Endothelial cell of umbilical vein (primary cell): ENCODE results near the gene MACROH2A1. TPM values are rescaled to one million over a fixed set of nuclear protein-coding genes. Genes with fewer than 3 reads are reported as not detected.

Experiments
- BruUV-seq: library from RNA; stranded (reverse); fragments of 400-500 nt; replicated peaks from 2 replicates; lab custom pipeline; 2021; lab: Mats Ljungman, UMichigan
- CTCF ChIA-PET: fragments of 300-600, 350-600 bp; sonication (Branson Sonifier 250); formaldehyde crosslinking; loops from one replicate; lab custom pipeline; 2021; ENCODE audit warnings: antibody characterized with exemption, inconsistent platforms; lab: Charles Lee
- POLR2A ChIA-PET: fragments of 300-600, 350-600 bp; sonication (Branson Sonifier 250); formaldehyde crosslinking; loops from one replicate; lab custom pipeline; 2021; ENCODE audit warnings: antibody characterized with exemption, inconsistent platforms; lab: Charles Lee
- DNase-seq: peaks from one replicate; pipeline ENCODE4 v3.0.0-alpha.2; 2011; ENCODE audit warnings: low read depth, low spot score
- FAIRE-seq: peaks from 2 replicates; lab custom pipeline; 2011; peaks lifted over from hg19 to GRCh38; lab: Jason Lieb, UNC
- H2AFZ ChIP-seq: 2 replicates; pipeline ENCODE4 v1.6.0; 2012; ENCODE audit warnings: low read depth, low read length, control low read depth, inconsistent platforms
- H3K27ac ChIP-seq: 2 replicates; pipeline ENCODE4 v1.5.1; 2011; ENCODE audit warnings: low read depth, mild to moderate bottlenecking, control low read depth, low read length, moderate library complexity; ENCODE audit not compliant: insufficient read depth
- H3K27me3 ChIP-seq, 2 experiments: 2 replicates each; pipeline versions ENCODE4 v1.6.0 to v1.6.1; 2011; ENCODE audit warnings: low read length in 2 of 2, mixed read lengths in 1 of 2; ENCODE audit not compliant: control insufficient read depth in 2 of 2, insufficient read depth in 2 of 2
- H3K36me3 ChIP-seq, 2 experiments: 2 replicates in 1 of 2; 3 replicates in 1 of 2; pipeline ENCODE4 v1.5.1; 2011; ENCODE audit warnings: low read length in 2 of 2, mild to moderate bottlenecking in 1 of 2, moderate library complexity in 1 of 2; ENCODE audit not compliant: control insufficient read depth in 2 of 2, insufficient read depth in 2 of 2; ENCODE audit errors: extremely low read depth in 1 of 2
- H3K4me1 ChIP-seq: 3 replicates; pipeline ENCODE4 v1.5.1; 2011; ENCODE audit warnings: mild to moderate bottlenecking, low read length; ENCODE audit not compliant: control insufficient read depth, insufficient read depth; ENCODE audit errors: extremely low read depth
- H3K4me2 ChIP-seq: 2 replicates; pipeline ENCODE4 v1.6.1; 2011; ENCODE audit warnings: low read length, control low read depth, mixed read lengths; ENCODE audit not compliant: insufficient read depth
- H3K4me3 ChIP-seq, 3 experiments: fragments of 200-600 bp in 1 of 3; sonication (generic), shearing (Covaris generic) in 1 of 3; replicated peaks in 1 of 3; 2 replicates each; pipeline ENCODE4 v1.5.1; 2011 to 2016; ENCODE audit warnings: control low read depth in 3 of 3, low read length in 3 of 3, mild to moderate bottlenecking in 2 of 3, inconsistent platforms in 1 of 3, low read depth in 1 of 3, moderate library complexity in 1 of 3; ENCODE audit not compliant: insufficient read depth in 1 of 3
- H3K79me2 ChIP-seq: 2 replicates; pipeline ENCODE4 v1.6.0; 2012; ENCODE audit warnings: low read length, inconsistent platforms; ENCODE audit not compliant: control insufficient read depth, insufficient read depth
- H3K9ac ChIP-seq: replicated peaks from 2 replicates; pipeline ENCODE3; 2011; ENCODE audit warnings: low read length, control low read depth; ENCODE audit not compliant: insufficient read depth; ENCODE audit errors: extremely low read depth
- H3K9me1 ChIP-seq: replicated peaks from 3 replicates; pipeline ENCODE4 v1.6.0; 2011; ENCODE audit warnings: mild to moderate bottlenecking, low read length; ENCODE audit not compliant: control insufficient read depth, insufficient read depth; ENCODE audit errors: extremely low read depth
- H3K9me3 ChIP-seq: replicated peaks from 2 replicates; pipeline ENCODE4 v1.5.1; 2012; ENCODE audit warnings: low read length, inconsistent platforms; ENCODE audit not compliant: control insufficient read depth, insufficient read depth
- H4K20me1 ChIP-seq: replicated peaks from 2 replicates; pipeline ENCODE3; 2011; ENCODE audit warnings: mild to moderate bottlenecking, low read length; ENCODE audit not compliant: control insufficient read depth, insufficient read depth; ENCODE audit errors: extremely low read depth
- EZH2 ChIP-seq: IDR thresholded peaks from 2 replicates; pipeline ENCODE4 v1.6.1; 2012; ENCODE audit warnings: borderline replicate concordance, low read depth, mild to moderate bottlenecking, moderate library complexity, low read length, inconsistent platforms; ENCODE audit not compliant: severe bottlenecking
- FOS ChIP-seq: IDR thresholded peaks from 2 replicates; pipeline ENCODE4 v1.6.1; 2011; ENCODE audit warnings: mild to moderate bottlenecking, low read length, moderate library complexity, borderline replicate concordance; ENCODE audit not compliant: insufficient read depth
- GATA2 ChIP-seq: IDR thresholded peaks from 2 replicates; pipeline ENCODE4 v1.7.0; 2011; ENCODE audit warnings: low read depth, mild to moderate bottlenecking, moderate library complexity, mixed read lengths, low read length; ENCODE audit not compliant: insufficient read length, insufficient read depth
- JUN ChIP-seq: IDR thresholded peaks from 2 replicates; pipeline ENCODE4 v1.6.1; 2011; ENCODE audit warnings: borderline replicate concordance, low read depth; ENCODE audit not compliant: insufficient read length, insufficient read depth
- MYC ChIP-seq: IDR thresholded peaks from one replicate; pipeline ENCODE4 v1.6.1; 2011; ENCODE audit warnings: mild to moderate bottlenecking, low read depth, low read length
- POLR2A ChIP-seq: IDR thresholded peaks from 2 replicates; pipeline ENCODE4 v1.6.1; 2012; ENCODE audit warnings: low read depth, mild to moderate bottlenecking, control low read depth, low read length
- POLR2AphosphoS5 ChIP-seq: IDR thresholded peaks from 2 replicates; pipeline ENCODE4 v1.6.1; 2012; ENCODE audit warnings: low read depth, mild to moderate bottlenecking, control low read depth, low read length, moderate library complexity; ENCODE audit not compliant: insufficient read depth
- dilution Hi-C: fragments of 300-500 bp; cut with MboI; formaldehyde crosslinking; loops from one replicate; pipeline ENCODE4 v1.15.0; 2019; ENCODE audit warnings: low sequenced_read_pairs; ENCODE audit not compliant: extremely low pct_ligation_motif_present
- intact Hi-C: fragments of 100-400 bp; cut with micrococcal nuclease; formaldehyde crosslinking; loops from one replicate; pipeline ENCODE4 v1.10.0; 2022
- polyA plus RNA-seq, 4 experiments: library from polyadenylated mRNA; depleted of rRNA in 3 of 4; stranded (reverse) in 3 of 4; unstranded in 1 of 4; fragments of >200 nt; gene quantifications; 2 replicates each; pipeline versions ENCODE4 v1.2.1 to v1.2.3, GENCODE V29; 2011 to 2012; ENCODE audit warnings: missing spikeins in 1 of 4
- total RNA-seq: library from RNA; stranded (reverse); gene quantifications from 2 replicates; pipeline ENCODE4 v1.2.3, GENCODE V29; 2021
- TF ChIP-seq, protein P1 (sequence below): IDR thresholded peaks from 2 replicates; pipeline ENCODE4 v1.6.1; 2011; ENCODE audit not compliant: insufficient read depth, insufficient read length
- TF ChIP-seq, protein P2 (sequence below), 2 donors: IDR thresholded peaks; 1 replicate in 1 of 2; 2 replicates in 1 of 2; pipeline ENCODE4 v1.5.1; 2011; ENCODE audit warnings: low read length in 2 of 2, mild to moderate bottlenecking in 2 of 2, moderate library complexity in 2 of 2, control low read depth in 1 of 2, inconsistent platforms in 1 of 2, low read depth in 1 of 2; ENCODE audit not compliant: insufficient read depth in 1 of 2; ENCODE audit errors: extremely low read depth in 1 of 2

The MACROH2A1 gene
- total and polyA plus RNA-seq, 2 donors (not counting 3 experiments of a cell fraction or from before 2014, with no cell fraction given) = 89.3 to 147 TPM

DNA sequence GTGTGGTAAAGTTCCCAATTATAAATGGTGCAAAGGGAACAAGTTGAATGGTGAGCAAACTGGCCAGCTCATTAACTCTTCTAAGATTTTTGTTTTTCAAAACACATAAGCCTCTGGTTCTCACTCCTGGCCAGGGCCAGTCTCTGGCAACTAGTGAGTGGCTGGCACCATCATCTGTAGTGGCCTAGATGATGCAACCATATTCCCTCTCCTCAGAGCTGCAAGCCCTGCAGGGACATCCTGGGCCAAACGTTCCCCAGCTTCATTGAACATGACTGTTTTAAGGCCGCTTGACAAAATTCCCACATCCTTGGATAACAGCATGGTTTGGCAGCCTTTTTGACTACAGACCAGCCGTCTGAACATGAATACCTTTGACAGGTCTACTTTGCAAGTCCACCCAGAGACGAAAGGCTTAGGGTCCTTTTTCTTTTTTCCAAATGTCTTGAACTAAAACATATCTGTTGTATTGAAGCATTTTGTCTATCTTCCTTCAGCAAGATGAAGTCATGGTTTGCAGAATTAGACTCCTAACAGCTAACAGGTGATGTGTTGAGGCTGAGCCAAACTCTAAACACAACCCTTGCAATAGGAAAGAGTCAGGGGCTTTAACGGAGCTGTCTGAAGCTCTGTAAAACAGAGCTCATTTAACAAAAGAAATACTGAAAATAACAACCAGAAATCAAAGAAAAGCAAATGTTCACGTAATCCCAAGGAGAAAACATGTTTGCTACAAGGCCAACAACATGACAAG lies 23.8 kb downstream of the MACROH2A1 start:
- H3K27ac ChIP-seq = no peak overlapping the region
- ChIA-PET POLR2A (no interaction called here), CTCF (interaction anchor here (0.7 to 4.7 kb wide), 4 partner anchors 8 to 82 kb away, joined by 3 to 33 read pairs (median 3); no protein-coding TSS in a partner anchor)
- H3K4me3 ChIP-seq = no peak overlapping the region
- peaks cover 14% of the 10 kb centered on the region for H3K79me2 ChIP-seq
- H3K4me1 ChIP-seq = peaks cover 21% of the 10 kb centered on the region
- FAIRE-seq (no peak), DNase-seq (no peak)
- H3K9ac ChIP-seq = no peak overlapping the region
- dilution Hi-C loops = no loop called here
- peaks cover 6% of the 10 kb centered on the region for H4K20me1 ChIP-seq
- H3K9me3 ChIP-seq = no peaks in the 10 kb centered on the region
- no peak overlapping the region for H3K4me2 ChIP-seq
- no TSS peak for BruUV-seq
- no peaks in the 10 kb centered on the region for H3K27me3 ChIP-seq
- H2AFZ ChIP-seq = no peak overlapping the region
- H3K36me3 ChIP-seq = peaks cover 11 to 17% of the 10 kb centered on the region in 2 experiments
- intact Hi-C loops = no loop called here
- TF ChIP-seq MYC (no peak), JUN (no peak), GATA2 (no peak), FOS (no peak), POLR2AphosphoS5 (no peak), POLR2A (no peak), EZH2 (no peak)
- TF ChIP-seq, protein P1, sequence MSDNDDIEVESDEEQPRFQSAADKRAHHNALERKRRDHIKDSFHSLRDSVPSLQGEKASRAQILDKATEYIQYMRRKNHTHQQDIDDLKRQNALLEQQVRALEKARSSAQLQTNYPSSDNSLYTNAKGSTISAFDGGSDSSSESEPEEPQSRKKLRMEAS = no peak
- TF ChIP-seq, protein P2, sequence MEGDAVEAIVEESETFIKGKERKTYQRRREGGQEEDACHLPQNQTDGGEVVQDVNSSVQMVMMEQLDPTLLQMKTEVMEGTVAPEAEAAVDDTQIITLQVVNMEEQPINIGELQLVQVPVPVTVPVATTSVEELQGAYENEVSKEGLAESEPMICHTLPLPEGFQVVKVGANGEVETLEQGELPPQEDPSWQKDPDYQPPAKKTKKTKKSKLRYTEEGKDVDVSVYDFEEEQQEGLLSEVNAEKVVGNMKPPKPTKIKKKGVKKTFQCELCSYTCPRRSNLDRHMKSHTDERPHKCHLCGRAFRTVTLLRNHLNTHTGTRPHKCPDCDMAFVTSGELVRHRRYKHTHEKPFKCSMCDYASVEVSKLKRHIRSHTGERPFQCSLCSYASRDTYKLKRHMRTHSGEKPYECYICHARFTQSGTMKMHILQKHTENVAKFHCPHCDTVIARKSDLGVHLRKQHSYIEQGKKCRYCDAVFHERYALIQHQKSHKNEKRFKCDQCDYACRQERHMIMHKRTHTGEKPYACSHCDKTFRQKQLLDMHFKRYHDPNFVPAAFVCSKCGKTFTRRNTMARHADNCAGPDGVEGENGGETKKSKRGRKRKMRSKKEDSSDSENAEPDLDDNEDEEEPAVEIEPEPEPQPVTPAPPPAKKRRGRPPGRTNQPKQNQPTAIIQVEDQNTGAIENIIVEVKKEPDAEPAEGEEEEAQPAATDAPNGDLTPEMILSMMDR (IDR thresholded peaks at IDR 0.05; ENCODE audit: extremely low read depth in 1 of 2, insufficient read depth in 1 of 2, low read depth in 1 of 2, low read length in 2 of 2) = no peak
- H3K9me1 ChIP-seq = no peaks in the 10 kb centered on the region
